ENCODE results near the gene GNAZ.

DNA sequence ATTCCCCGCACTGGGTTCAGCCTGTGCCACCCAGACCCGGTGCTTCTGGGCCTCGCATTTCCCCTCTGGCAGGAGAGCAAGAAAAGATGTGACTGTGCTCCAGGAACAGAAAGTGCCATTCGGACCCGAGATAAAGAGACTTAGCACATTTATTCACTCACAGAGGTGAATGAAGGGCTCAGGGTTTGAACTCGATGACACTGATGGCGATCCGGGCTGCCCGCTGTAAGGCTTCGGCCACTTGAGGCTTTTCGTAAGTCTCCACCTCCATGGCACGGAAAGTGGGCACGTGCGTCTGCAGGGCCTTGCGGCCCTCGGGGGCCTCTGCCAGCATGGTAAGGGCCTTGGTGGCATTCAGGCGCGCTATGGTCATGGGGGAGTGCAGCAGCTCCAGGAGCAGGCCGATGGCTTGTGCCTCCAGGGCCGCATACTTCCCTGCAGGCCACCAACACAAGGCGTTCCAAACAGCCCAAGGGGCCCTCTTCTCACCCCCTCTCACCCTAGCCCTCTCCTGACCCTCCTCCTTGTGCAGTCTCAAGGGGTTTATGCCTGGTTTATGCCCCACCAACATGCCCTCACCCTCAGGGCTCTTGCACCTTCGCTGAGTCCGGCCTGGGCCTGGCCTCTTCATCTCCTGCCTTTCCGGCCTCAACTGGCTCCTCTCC, 10.9 kb upstream of the GNAZ start:
- TF ChIP-seq, protein P1, sequence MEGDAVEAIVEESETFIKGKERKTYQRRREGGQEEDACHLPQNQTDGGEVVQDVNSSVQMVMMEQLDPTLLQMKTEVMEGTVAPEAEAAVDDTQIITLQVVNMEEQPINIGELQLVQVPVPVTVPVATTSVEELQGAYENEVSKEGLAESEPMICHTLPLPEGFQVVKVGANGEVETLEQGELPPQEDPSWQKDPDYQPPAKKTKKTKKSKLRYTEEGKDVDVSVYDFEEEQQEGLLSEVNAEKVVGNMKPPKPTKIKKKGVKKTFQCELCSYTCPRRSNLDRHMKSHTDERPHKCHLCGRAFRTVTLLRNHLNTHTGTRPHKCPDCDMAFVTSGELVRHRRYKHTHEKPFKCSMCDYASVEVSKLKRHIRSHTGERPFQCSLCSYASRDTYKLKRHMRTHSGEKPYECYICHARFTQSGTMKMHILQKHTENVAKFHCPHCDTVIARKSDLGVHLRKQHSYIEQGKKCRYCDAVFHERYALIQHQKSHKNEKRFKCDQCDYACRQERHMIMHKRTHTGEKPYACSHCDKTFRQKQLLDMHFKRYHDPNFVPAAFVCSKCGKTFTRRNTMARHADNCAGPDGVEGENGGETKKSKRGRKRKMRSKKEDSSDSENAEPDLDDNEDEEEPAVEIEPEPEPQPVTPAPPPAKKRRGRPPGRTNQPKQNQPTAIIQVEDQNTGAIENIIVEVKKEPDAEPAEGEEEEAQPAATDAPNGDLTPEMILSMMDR (IDR thresholded peaks at IDR 0.05): no peak
- no peak for TF ChIP-seq POLR2A (IDR thresholded peaks at IDR 0.05)
